H1 (cell line): ENCODE measurements around the gene GPR161. TPM values are rescaled to one million over a fixed set of nuclear protein-coding genes. Genes with fewer than 3 reads are reported as not detected.

Source experiments
- ASH2L ChIP-seq: fragments of 200-600, 300-600 bp; sonication (generic); IDR thresholded peaks from one replicate; pipeline ENCODE4 v1.7.1; 2017; ENCODE audit warnings: low read length
- MAFK ChIP-seq: IDR thresholded peaks from 2 replicates; pipeline ENCODE4 v1.6.1; 2012; ENCODE audit warnings: low read depth, mild to moderate bottlenecking, improper control_type of control experiment, low read length
- RFX5 ChIP-seq: IDR thresholded peaks from 2 replicates; pipeline ENCODE4 v1.6.1; 2011; ENCODE audit warnings: low read depth, low read length, improper control_type of control experiment, borderline replicate concordance
- polyA plus RNA-seq, 7 experiments: library from polyadenylated mRNA; depleted of rRNA in 3 of 7; stranded (reverse) in 5 of 7; unstranded in 2 of 7; fragments of >200 nt in 5 of 7; fragments of 200-250 nt in 2 of 7; gene quantifications; 1 replicate in 5 of 7; 2 replicates in 1 of 7; 4 replicates in 1 of 7; pipeline versions ENCODE4 v1.2.1 to v1.2.3, GENCODE V29; 2011 to 2013; ENCODE audit warnings: missing spikeins in 2 of 7, mixed read lengths in 2 of 7
- total RNA-seq: library from RNA; stranded (reverse); fragmentation: NEBNext Ultra II Directional; extraction: Animal tissue kit (Norgen Biotek cat#: 25700); gene quantifications from 2 replicates; pipeline ENCODE4 v1.2.1, GENCODE V29; 2021
- TF ChIP-seq, protein P1 (sequence below): fragments of 300-600 bp; sonication (generic); IDR thresholded peaks from 2 replicates; pipeline ENCODE4 v1.7.1; 2012; ENCODE audit warnings: low read length, moderate library complexity, mild to moderate bottlenecking, inconsistent platforms; ENCODE audit not compliant: insufficient replicate concordance

Gene GPR161
- total and polyA plus RNA-seq, 2 of the 8 experiments (the other 6 are each of a cell fraction or from before 2014, with no cell fraction given): 13.7 to 16.8 TPM

- TF ChIP-seq, protein P1, sequence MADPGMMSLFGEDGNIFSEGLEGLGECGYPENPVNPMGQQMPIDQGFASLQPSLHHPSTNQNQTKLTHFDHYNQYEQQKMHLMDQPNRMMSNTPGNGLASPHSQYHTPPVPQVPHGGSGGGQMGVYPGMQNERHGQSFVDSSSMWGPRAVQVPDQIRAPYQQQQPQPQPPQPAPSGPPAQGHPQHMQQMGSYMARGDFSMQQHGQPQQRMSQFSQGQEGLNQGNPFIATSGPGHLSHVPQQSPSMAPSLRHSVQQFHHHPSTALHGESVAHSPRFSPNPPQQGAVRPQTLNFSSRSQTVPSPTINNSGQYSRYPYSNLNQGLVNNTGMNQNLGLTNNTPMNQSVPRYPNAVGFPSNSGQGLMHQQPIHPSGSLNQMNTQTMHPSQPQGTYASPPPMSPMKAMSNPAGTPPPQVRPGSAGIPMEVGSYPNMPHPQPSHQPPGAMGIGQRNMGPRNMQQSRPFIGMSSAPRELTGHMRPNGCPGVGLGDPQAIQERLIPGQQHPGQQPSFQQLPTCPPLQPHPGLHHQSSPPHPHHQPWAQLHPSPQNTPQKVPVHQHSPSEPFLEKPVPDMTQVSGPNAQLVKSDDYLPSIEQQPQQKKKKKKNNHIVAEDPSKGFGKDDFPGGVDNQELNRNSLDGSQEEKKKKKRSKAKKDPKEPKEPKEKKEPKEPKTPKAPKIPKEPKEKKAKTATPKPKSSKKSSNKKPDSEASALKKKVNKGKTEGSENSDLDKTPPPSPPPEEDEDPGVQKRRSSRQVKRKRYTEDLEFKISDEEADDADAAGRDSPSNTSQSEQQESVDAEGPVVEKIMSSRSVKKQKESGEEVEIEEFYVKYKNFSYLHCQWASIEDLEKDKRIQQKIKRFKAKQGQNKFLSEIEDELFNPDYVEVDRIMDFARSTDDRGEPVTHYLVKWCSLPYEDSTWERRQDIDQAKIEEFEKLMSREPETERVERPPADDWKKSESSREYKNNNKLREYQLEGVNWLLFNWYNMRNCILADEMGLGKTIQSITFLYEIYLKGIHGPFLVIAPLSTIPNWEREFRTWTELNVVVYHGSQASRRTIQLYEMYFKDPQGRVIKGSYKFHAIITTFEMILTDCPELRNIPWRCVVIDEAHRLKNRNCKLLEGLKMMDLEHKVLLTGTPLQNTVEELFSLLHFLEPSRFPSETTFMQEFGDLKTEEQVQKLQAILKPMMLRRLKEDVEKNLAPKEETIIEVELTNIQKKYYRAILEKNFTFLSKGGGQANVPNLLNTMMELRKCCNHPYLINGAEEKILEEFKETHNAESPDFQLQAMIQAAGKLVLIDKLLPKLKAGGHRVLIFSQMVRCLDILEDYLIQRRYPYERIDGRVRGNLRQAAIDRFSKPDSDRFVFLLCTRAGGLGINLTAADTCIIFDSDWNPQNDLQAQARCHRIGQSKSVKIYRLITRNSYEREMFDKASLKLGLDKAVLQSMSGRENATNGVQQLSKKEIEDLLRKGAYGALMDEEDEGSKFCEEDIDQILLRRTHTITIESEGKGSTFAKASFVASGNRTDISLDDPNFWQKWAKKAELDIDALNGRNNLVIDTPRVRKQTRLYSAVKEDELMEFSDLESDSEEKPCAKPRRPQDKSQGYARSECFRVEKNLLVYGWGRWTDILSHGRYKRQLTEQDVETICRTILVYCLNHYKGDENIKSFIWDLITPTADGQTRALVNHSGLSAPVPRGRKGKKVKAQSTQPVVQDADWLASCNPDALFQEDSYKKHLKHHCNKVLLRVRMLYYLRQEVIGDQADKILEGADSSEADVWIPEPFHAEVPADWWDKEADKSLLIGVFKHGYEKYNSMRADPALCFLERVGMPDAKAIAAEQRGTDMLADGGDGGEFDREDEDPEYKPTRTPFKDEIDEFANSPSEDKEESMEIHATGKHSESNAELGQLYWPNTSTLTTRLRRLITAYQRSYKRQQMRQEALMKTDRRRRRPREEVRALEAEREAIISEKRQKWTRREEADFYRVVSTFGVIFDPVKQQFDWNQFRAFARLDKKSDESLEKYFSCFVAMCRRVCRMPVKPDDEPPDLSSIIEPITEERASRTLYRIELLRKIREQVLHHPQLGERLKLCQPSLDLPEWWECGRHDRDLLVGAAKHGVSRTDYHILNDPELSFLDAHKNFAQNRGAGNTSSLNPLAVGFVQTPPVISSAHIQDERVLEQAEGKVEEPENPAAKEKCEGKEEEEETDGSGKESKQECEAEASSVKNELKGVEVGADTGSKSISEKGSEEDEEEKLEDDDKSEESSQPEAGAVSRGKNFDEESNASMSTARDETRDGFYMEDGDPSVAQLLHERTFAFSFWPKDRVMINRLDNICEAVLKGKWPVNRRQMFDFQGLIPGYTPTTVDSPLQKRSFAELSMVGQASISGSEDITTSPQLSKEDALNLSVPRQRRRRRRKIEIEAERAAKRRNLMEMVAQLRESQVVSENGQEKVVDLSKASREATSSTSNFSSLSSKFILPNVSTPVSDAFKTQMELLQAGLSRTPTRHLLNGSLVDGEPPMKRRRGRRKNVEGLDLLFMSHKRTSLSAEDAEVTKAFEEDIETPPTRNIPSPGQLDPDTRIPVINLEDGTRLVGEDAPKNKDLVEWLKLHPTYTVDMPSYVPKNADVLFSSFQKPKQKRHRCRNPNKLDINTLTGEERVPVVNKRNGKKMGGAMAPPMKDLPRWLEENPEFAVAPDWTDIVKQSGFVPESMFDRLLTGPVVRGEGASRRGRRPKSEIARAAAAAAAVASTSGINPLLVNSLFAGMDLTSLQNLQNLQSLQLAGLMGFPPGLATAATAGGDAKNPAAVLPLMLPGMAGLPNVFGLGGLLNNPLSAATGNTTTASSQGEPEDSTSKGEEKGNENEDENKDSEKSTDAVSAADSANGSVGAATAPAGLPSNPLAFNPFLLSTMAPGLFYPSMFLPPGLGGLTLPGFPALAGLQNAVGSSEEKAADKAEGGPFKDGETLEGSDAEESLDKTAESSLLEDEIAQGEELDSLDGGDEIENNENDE: no peak
- TF ChIP-seq RFX5: no peak
- TF ChIP-seq ASH2L: no peak
- TF ChIP-seq MAFK: no peak
Measured at GRCh38 chr1:168106274-168106673, 30.5 kb downstream of the GPR161 start (continued).
